GM12878 (cell line): ENCODE measurements around the gene GM2A. TPM values are rescaled to one million over a fixed set of nuclear protein-coding genes. Genes with fewer than 3 reads are reported as not detected.

Experiments
- ATAC-seq: fragments of 200-7000 bp; cut with Tn5 transposase; 3 replicates; pipeline ENCODE4 v1.9.1; 2020; ENCODE audit warnings: mild to moderate bottlenecking, moderate library complexity
- BruUV-seq: library from RNA; stranded (reverse); fragments of 400-500 nt; replicated peaks from 2 replicates; lab custom pipeline; 2021; lab: Mats Ljungman, UMichigan
- CTCF ChIA-PET: fragments of 300-600 bp; sonication (Branson Sonifier 250); formaldehyde crosslinking; extraction: SDS; loops from one replicate; lab custom pipeline; 2021; ENCODE audit warnings: inconsistent platforms; lab: Yijun Ruan, JAX
- POLR2A ChIA-PET: fragments of 350-600 bp; formaldehyde crosslinking; extraction: SDS; loops from one replicate; lab custom pipeline; 2021; ENCODE audit warnings: inconsistent platforms; lab: Charles Lee
- RAD21 ChIA-PET: fragments of 300-600 bp; sonication (Branson Sonifier 250); formaldehyde crosslinking; loops from one replicate; lab custom pipeline; 2023; ENCODE audit warnings: antibody characterized with exemption; ENCODE audit not compliant: unreplicated experiment; lab: Charles Lee
- SMC1A ChIA-PET: fragments of 300-600 bp; sonication (Branson Sonifier 250); formaldehyde crosslinking; loops from one replicate; lab custom pipeline; 2023; ENCODE audit not compliant: unreplicated experiment, uncharacterized antibody; lab: Charles Lee
- DNase-seq: peaks from one replicate; pipeline ENCODE4 v3.0.0-alpha.2; 2011; ENCODE audit warnings: low read depth, low spot score
- FAIRE-seq: peaks from 3 replicates; lab custom pipeline; 2011; peaks lifted over from hg19 to GRCh38; lab: Jason Lieb, UNC
- H2AFZ ChIP-seq: 2 replicates; pipeline ENCODE4 v1.6.0; 2011; ENCODE audit warnings: low read depth, low read length, control low read depth; ENCODE audit not compliant: control insufficient read depth
- H3K27ac ChIP-seq: 2 replicates; pipeline ENCODE4 v1.5.1; 2011; ENCODE audit warnings: control low read depth; ENCODE audit not compliant: control insufficient read depth, insufficient read depth
- H3K27me3 ChIP-seq, 2 experiments: replicated peaks in 1 of 2; 2 replicates each; pipeline versions ENCODE4 v1.6.0 to v1.6.1; 2011; ENCODE audit warnings: low read length in 1 of 2; ENCODE audit not compliant: control insufficient read depth in 2 of 2, insufficient read depth in 2 of 2
- H3K36me3 ChIP-seq, 2 experiments: 2 replicates each; pipeline ENCODE4 v1.5.1; 2011; ENCODE audit warnings: low read length in 1 of 2; ENCODE audit not compliant: control insufficient read depth in 2 of 2, insufficient read depth in 2 of 2
- H3K4me1 ChIP-seq: 2 replicates; pipeline ENCODE4 v1.6.1; 2011; ENCODE audit warnings: mild to moderate bottlenecking, low read length, moderate library complexity, mixed read lengths; ENCODE audit not compliant: control insufficient read depth, insufficient read depth
- H3K4me2 ChIP-seq: 2 replicates; pipeline ENCODE4 v1.6.0; 2011; ENCODE audit warnings: control low read depth; ENCODE audit not compliant: control insufficient read depth, insufficient read depth
- H3K4me3 ChIP-seq: fragments of 200-600 bp; sonication (generic); 2 replicates; pipeline ENCODE4 v1.5.1; 2016
- H3K79me2 ChIP-seq: 2 replicates; pipeline ENCODE4 v1.6.0; 2011; ENCODE audit warnings: low read length; ENCODE audit not compliant: control insufficient read depth, insufficient read depth
- H3K9ac ChIP-seq: 2 replicates; pipeline ENCODE4 v1.8.0; 2011; ENCODE audit warnings: low read length, control low read depth, mixed read lengths; ENCODE audit not compliant: control insufficient read depth, insufficient read depth
- H3K9me3 ChIP-seq: replicated peaks from 3 replicates; pipeline ENCODE4 v1.5.1; 2011; ENCODE audit warnings: mild to moderate bottlenecking, low read length; ENCODE audit not compliant: control insufficient read depth, insufficient read depth
- H4K20me1 ChIP-seq: 2 replicates; pipeline ENCODE4 v1.6.0; 2011; ENCODE audit not compliant: control insufficient read depth, insufficient read depth
- FOS ChIP-seq: IDR thresholded peaks from 3 replicates; pipeline ENCODE4 v1.6.1; 2011; ENCODE audit warnings: borderline replicate concordance; ENCODE audit not compliant: insufficient read length; ENCODE audit errors: extremely low read depth
- JUND ChIP-seq: IDR thresholded peaks from 2 replicates; pipeline ENCODE4 v1.6.1; 2012; ENCODE audit warnings: low read depth, mild to moderate bottlenecking, low read length, improper control_type of control experiment, moderate library complexity
- MEF2B ChIP-seq: fragments of 450-650 bp; IDR thresholded peaks from 2 replicates; pipeline ENCODE4 v1.6.1; 2018; ENCODE audit warnings: mild to moderate bottlenecking, moderate library complexity; ENCODE audit not compliant: partially characterized antibody, poor library complexity, severe bottlenecking
- SMARCA5 ChIP-seq: fragments of 450-650 bp; IDR thresholded peaks from 2 replicates; pipeline ENCODE4 v1.6.1; 2017; ENCODE audit warnings: mild to moderate bottlenecking
- SP1 ChIP-seq: IDR thresholded peaks from one replicate; pipeline ENCODE4 v1.6.1; 2011; ENCODE audit warnings: low read depth, low read length
- SPI1 ChIP-seq: IDR thresholded peaks from 2 replicates; pipeline ENCODE4 v1.6.1; 2011; ENCODE audit warnings: low read depth, mild to moderate bottlenecking, low read length, moderate library complexity, borderline replicate concordance; ENCODE audit not compliant: insufficient read depth
- WGBS: methylation state at CpG from one replicate; pipeline ENCODE4 v1.1.6; 2016; ENCODE audit warnings: low lambda C conversion rate; ENCODE audit not compliant: insufficient replicate concordance, insufficient coverage; ENCODE audit errors: missing lambda C conversion rate; 5-methylcytosine and 5-hydroxymethylcytosine counted together
- in situ Hi-C: fragments of 300-500 bp; cut with MboI; formaldehyde crosslinking; loops from 9 replicates; pipeline ENCODE4 v1.14.3; 2018; ENCODE audit warnings: mixed read lengths
- intact Hi-C: fragments of 100-400 bp; cut with micrococcal nuclease; formaldehyde crosslinking; loops from one replicate; pipeline ENCODE4 v1.14.2; 2022; ENCODE audit not compliant: unreplicated experiment
- polyA plus RNA-seq, 11 experiments: library from polyadenylated mRNA; depleted of rRNA in 4 of 11; unstranded in 6 of 11; stranded (reverse) in 5 of 11; fragments of >200 nt; fragmentation: Nextera tagmentation in 4 of 11; fragmentation: Illumina TruSeq in 1 of 11; extraction: Ambion mirVana in 4 of 11; extraction: Trizol in 1 of 11; gene quantifications; 1 replicate in 1 of 11; 2 replicates in 10 of 11; pipeline versions ENCODE4 v1.2.1 to v1.2.3, GENCODE V29; 2011 to 2016; ENCODE audit warnings: inconsistent platforms in 2 of 11, missing spikeins in 2 of 11, low read depth in 1 of 11
- total RNA-seq, 4 experiments: library from RNA; depleted of rRNA in 3 of 4; stranded (reverse); fragments of >200 nt in 3 of 4; fragmentation: Illumina TruSeq in 1 of 4; extraction: Trizol in 1 of 4; gene quantifications; 2 replicates each; pipeline versions ENCODE4 v1.2.1 to v1.2.3, GENCODE V29; 2013 to 2021
- TF ChIP-seq, protein P1 (sequence below): IDR thresholded peaks from 2 replicates; pipeline ENCODE4 v1.6.1; 2011; ENCODE audit warnings: low read depth, low read length, improper control_type of control experiment, borderline replicate concordance
- TF ChIP-seq, protein P2 (sequence below): fragments of 150-350 bp; IDR thresholded peaks from 2 replicates; pipeline ENCODE4 v1.6.1; 2016; ENCODE audit warnings: low read depth, low read length

The GM2A gene
- total and polyA plus RNA-seq, 10 of the 15 experiments (the other 5 are each of a cell fraction or from before 2014, with no cell fraction given) = 33.6 to 106 (median 68.2) TPM

DNA sequence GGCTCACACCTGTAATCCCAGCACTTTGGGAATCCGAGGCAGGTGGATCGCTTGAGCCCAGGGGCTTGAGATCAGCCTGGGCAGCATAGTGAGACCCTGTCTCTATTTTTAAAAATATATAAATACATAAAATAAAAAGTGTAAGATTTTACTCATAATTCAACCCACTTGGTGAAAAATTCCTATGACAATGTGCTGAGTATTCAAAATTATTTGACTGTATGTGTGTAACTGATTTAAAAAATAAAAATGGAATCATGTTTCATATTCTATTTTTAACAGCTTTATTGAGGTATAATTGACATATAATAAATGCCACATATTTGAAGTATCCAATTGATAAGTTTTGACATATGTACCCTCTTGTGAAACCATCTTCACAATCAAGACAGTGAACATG, 22.8 kb downstream of the GM2A start:
- Histone ChIP-seq H3K4me1 (no peaks in the 10 kb centered on the region), H3K9ac (no peak overlapping the region), H3K36me3 (no peaks in the 10 kb centered on the region), H2AFZ (no peak overlapping the region), H3K27me3 (no peaks in the 10 kb centered on the region), H3K4me2 (no peak overlapping the region), H3K27ac (no peak overlapping the region), H3K4me3 (no peak overlapping the region), H3K79me2 (no peaks in the 10 kb centered on the region), H4K20me1 (no peaks in the 10 kb centered on the region), H3K9me3 (no peaks in the 10 kb centered on the region)
- RAD21 ChIA-PET = interaction anchor here (0.9 kb wide), 1 partner anchor 13 kb away, joined by 3 read pairs; no protein-coding TSS in a partner anchor
- intact Hi-C loops (no loop called here), in situ Hi-C loops (no loop called here)
- POLR2A ChIA-PET = interaction anchor here (1.2 kb wide), 1 partner anchor 23 kb away, joined by 8 read pairs; the partner anchor contains the start of gene GM2A
- BruUV-seq = no TSS peak
- CTCF ChIA-PET = interaction anchor here (1.0 to 1.6 kb wide), 5 partner anchors 8 to 40 kb away, joined by 3 to 6 read pairs (median 3); no protein-coding TSS in a partner anchor
- no peak for ATAC-seq
- 90% methylated on average over 2 of the region's 2 CpGs for WGBS
- DNase-seq = no peak
- TF ChIP-seq MEF2B (no peak), SMARCA5 (no peak), SPI1 (no peak), JUND (no peak), FOS (no peak), SP1 (no peak)
- TF ChIP-seq, protein P1, sequence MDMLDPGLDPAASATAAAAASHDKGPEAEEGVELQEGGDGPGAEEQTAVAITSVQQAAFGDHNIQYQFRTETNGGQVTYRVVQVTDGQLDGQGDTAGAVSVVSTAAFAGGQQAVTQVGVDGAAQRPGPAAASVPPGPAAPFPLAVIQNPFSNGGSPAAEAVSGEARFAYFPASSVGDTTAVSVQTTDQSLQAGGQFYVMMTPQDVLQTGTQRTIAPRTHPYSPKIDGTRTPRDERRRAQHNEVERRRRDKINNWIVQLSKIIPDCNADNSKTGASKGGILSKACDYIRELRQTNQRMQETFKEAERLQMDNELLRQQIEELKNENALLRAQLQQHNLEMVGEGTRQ = no peak
- TF ChIP-seq, protein P2, sequence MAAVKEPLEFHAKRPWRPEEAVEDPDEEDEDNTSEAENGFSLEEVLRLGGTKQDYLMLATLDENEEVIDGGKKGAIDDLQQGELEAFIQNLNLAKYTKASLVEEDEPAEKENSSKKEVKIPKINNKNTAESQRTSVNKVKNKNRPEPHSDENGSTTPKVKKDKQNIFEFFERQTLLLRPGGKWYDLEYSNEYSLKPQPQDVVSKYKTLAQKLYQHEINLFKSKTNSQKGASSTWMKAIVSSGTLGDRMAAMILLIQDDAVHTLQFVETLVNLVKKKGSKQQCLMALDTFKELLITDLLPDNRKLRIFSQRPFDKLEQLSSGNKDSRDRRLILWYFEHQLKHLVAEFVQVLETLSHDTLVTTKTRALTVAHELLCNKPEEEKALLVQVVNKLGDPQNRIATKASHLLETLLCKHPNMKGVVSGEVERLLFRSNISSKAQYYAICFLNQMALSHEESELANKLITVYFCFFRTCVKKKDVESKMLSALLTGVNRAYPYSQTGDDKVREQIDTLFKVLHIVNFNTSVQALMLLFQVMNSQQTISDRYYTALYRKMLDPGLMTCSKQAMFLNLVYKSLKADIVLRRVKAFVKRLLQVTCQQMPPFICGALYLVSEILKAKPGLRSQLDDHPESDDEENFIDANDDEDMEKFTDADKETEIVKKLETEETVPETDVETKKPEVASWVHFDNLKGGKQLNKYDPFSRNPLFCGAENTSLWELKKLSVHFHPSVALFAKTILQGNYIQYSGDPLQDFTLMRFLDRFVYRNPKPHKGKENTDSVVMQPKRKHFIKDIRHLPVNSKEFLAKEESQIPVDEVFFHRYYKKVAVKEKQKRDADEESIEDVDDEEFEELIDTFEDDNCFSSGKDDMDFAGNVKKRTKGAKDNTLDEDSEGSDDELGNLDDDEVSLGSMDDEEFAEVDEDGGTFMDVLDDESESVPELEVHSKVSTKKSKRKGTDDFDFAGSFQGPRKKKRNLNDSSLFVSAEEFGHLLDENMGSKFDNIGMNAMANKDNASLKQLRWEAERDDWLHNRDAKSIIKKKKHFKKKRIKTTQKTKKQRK = no peak
- no peak for FAIRE-seq
- SMC1A ChIA-PET = interaction anchor here (1.3 to 2.3 kb wide), 3 partner anchors 10 to 161 kb away, joined by 4 to 8 read pairs (median 5); no protein-coding TSS in a partner anchor
